NCI-H2081 (cell line): ENCODE data around the gene NLGN1.

Experiments used
- DNase-seq, 2 experiments: peaks; one replicate each; lab custom pipeline; 2025; lab: John Stamatoyannopoulos, UW

NLGN1 gene

DNA sequence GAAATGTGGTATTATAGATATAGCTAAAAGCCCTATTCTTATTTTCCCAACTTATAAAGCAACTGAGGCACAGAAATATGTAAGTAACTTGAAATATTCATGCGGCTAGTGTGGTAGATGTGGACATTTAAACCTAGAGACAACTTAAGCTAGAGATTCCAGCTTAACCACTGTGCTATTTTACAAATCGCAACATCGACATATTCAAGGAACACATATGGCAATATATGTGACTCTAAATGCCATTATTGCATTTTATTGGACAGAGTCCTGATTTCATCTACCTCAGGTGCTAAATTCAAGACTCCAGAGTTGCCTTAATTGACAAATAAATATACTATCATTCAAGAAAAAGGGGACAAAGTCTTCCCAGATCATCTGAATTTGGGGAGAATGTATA, 442.3 kb downstream of the NLGN1 start:
- DNase-seq: no peak

- DNase-seq: no peak
Measured at GRCh38 chr3:173841334-173841733, 443.8 kb downstream of the NLGN1 start.

DNA sequence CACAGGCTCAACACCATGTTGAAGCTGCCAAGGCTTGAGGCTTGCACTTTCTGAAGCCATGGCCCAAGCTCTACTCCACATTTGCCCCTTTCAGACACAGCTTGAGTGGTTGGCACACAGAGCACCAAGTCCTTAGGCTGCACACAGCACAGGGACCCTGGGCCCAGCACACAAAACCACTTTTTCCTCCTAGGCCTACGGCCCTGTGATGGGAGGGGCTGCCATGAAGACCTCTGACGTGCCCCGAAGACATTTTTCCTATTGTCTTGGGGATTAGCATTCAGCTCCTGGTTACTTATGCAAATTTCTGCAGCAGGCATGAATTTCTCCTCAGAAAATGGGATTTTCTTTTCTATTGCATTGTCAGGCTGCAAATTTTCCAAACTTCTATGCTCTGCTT, 445.5 kb downstream of the NLGN1 start:
- no peak for DNase-seq

DNA sequence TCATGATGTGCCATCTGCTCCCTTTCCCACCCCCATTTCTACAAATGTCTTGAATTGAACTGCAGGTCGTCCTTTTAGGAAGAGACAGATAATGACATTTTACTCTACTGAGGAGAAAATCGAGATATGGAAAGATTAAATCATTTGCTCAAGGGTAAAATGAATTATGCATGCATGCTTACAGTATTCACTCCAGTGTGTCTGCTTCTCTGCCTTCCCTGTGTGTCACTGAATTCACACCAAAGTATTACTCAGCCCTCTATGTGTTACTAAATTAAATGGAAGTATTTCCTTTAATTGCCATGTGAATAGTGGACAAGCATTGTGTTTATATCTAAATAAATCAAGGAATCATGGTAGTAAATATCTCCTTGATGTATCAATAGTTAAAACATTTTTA, 449.0 kb downstream of the NLGN1 start:
- no peak for DNase-seq

DNA sequence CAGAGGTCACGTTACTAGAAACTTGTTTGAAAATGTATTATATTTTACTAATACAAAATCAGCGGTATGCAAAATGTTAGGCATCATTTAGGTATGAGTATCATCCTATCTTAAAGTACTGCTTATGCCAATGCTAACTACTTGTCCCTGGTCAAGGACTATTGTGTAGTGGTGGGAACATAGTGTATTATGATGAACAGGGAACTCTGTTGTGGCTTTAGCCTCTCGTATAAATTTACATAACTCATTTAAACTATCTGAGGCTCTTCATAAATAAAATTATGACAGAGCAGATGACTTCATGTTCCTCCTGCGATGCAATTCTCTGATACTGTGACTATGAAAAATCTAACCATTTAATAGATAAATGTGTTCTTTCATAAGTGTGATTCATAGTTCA, 451.9 kb downstream of the NLGN1 start:
- DNase-seq: no peak

DNA sequence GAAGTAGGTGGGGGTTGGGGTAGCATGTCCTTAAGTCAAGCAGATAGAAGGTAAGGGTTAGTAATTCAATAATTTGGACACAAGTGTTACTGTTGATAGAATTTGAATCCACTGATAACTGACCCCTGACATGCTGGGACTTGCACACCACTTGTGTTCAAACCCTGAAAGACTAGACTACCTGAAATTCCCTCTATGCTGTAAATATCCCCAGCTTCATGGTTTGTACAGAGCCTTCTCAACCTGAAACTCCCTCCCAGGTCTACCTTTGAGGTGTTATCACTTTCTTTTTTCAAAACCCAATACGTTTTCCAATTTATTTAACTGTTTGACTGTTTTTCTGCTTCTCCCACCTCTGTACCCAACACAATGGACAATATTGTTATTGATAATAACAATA, 459.6 kb downstream of the NLGN1 start:
- DNase-seq: no peak

GRCh38 chr3:173862701-173863100, 465.2 kb downstream of the NLGN1 start:
- DNase-seq: no peak

DNA sequence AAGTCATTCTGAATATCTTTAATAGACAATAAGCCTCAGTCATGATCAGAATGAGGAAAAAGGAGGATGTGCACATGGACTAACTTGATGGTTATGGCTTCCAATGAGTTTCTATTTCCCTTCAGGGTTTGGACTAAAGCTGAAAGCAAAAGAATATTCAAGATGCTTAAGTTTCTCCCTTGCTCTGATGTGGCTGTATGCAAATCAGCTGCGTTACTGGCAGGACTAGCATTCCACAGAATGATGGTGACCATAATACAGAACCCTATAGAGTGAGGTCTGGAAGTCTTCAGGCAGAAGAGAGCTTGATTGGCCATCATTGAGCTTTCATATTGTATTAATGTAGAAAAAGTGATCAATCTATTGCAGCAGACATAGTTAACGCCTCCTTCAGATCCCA, 466.0 kb downstream of the NLGN1 start:
- DNase-seq: no peak

DNA sequence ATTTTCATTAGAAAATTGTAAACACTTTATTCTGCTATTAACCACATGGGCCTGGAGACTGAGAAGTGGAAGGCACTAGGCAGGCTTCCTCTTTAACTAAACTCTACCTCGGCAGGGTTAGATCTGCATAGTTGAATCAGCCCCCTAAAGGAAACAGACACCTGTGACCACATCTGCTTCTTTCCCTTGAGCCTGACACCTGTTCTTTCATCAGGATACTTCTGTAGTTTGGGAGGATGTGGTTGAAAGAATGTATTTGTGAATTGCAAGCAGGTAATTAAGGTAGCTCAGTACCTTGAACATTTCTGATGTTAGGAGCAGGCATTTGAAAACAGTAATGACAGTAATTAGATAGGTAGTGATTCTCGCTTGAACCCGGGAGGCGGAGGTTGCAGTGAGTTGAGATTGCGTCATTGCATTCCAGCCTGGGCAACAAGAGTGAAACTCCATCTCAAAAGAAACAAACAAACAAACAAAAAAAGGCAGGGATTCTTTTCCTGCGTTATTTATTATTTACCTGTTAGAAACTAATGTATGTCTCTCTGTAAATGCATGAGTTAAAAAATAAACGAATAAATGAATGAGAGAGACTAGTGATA, 468.5 kb downstream of the NLGN1 start:
- no peak for DNase-seq

DNA sequence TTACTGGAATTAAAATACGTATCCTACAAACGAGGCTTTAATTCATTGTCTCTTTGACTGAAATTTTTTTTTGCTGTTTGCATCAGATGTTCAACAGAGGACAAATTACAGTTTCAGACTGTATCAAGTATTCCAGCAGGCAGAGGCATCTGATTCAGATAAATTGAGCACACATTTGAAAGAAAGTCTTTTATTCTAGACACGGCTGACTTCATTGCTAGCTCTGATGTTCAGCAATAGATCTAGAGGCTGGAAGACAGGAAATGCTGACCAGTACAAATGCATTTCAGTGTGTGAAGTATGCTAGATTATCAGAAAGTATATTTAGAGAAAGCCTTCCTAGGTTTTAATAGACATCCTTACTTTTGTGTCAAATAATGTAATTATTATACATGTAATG, 472.2 kb downstream of the NLGN1 start:
- no peak for DNase-seq

GRCh38 chr3:173870976-173871375, 473.4 kb downstream of the NLGN1 start:
- DNase-seq: no peak

DNA sequence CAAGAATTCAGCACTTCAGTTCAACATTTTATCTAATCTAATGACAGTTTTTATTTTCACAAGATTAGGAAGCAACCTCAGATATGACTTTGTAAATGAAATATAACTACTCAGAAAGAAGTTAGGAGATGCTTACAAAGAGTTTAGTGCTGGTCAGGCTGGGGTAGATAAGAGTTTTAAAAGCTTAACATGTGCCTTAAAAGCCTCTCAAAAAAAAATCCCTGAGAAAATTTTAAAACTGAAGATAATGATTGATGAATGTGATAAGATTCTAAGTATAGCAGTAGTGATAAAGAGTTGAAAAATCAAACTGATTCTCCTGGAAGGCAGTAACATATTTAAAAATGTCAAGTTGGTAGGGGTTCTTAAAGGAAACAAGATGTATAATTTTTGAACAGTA, 478.2 kb downstream of the NLGN1 start:
- no peak for DNase-seq

- DNase-seq: no peak
Measured at GRCh38 chr3:173876476-173876875, 478.9 kb downstream of the NLGN1 start.

DNA sequence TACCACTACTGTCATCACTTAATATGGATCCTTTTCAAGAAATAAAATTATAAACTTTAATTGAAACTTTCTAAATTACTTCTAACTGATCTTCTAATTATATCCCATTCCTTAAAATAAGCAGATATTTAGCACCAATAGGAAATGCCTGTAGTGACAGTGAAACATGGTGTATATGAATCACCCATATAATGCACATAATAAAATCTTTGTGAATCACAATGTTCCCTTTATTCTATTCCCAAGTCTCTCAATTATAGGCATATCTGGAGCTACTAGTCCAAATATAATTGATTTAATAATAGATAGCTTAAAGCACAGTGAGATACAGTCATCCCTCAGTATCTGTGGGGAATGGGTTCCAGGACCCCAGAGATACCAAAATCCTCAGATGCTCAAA, 490.3 kb downstream of the NLGN1 start:
- no peak for DNase-seq

GRCh38 chr3:173889596-173889995, 492.1 kb downstream of the NLGN1 start:
- peak in 1 of 2 experiments; percentile 34 for DNase-seq

DNA sequence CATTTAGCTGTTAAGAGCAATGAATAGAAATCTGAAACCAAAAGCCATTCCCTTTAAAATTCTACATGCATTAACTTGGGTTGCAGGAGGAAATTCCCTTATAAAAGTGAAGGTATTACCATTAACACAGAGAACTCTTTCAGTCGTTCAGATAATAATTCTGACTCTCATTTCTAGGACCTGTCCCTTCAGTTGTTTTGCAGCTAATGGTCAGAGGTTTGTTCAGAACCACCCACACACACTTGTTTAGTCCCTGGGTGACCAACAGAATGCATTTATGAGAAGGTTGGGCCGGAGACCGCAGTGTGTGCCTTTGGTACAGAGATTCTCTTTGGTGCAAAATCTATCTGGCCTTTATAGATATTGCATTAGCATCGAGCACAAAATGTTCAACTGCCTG, 492.5 kb downstream of the NLGN1 start:
- no peak for DNase-seq

- DNase-seq: peak in 1 of 2 experiments; percentile 15
Measured at GRCh38 chr3:173891272-173892100, 493.9 kb downstream of the NLGN1 start.

GRCh38 chr3:173892547-173892946, 495.0 kb downstream of the NLGN1 start:
- no peak for DNase-seq

DNA sequence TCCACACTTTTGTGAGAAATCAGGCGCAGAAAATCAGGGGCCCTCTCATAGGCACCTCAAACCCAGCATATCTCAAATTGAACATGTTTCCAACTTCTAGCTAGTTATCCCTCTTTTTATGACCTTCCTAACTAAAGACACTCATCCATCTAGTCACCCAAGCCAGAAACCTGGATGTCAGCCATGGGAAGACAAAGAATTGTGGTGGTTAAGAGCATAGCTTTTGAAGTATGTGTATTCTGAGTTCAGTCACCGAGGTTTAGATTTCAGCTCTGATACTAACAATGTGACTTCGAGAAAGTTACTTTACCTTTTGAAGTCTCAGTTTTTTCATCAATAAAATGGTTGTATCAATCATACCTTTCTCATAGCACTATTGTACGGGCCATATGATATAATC, 495.5 kb downstream of the NLGN1 start:
- DNase-seq: no peak

DNA sequence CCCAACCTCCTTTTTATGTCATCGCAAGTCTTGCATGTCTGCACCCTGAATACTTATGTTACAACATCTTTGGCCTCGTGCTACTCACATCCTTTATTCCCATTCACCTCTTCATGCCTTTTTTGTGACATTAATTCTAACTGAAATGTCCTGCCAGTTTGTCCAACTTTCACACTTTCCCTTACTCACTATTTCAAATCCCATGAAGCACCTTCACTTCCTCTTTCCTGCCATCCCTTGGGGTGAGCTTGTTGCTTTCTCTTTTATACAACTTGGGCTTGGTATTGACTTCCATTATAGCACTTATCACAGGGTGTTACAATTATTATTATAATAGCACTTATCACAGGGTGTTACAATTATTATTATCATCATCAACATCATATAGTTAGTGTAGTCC, 496.3 kb downstream of the NLGN1 start:
- DNase-seq: no peak

DNA sequence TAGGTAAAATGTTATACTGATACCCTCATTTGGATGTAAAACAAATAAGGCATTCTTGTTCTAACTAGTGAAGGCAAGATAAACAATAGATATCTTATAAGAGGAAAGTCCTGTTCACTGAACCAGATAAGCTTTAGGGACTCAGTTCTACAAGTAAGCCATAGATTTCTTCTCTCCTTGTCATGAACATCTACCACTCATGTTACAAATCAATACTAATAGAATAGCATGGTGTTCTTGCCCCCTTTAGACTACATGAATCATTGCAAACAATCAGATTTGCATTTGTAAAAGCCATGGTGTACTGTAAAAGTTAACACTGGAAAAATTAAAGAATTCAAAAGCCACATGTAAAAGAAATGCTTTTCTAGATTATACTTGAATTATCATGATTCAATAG, 500.1 kb downstream of the NLGN1 start:
- DNase-seq: no peak

- DNase-seq: no peak
Measured at GRCh38 chr3:173901649-173902048, 504.1 kb downstream of the NLGN1 start.

- DNase-seq: no peak
Measured at GRCh38 chr3:173902401-173902800, 504.9 kb downstream of the NLGN1 start.

GRCh38 chr3:173902871-173903270, 505.3 kb downstream of the NLGN1 start:
- no peak for DNase-seq
